Uterus (tissue), 4 donors: ENCODE measurements around the gene DOK3. TPM values are rescaled to one million over a fixed set of nuclear protein-coding genes. Genes with fewer than 3 reads are reported as not detected.

ENCODE experiments used
- DNase-seq, 2 donors: peaks; one replicate each; pipeline ENCODE4 v3.0.0-alpha.2; 2019 to 2020
- H3K27ac ChIP-seq, 2 donors: fragments of 200-600 bp; sonication (generic); 1 replicate in 1 of 2; 2 replicates in 1 of 2; pipeline ENCODE4 v1.5.1; 2016 to 2018
- H3K27me3 ChIP-seq, 2 donors: fragments of 200-600 bp; sonication (generic); one replicate each; pipeline ENCODE4 v1.5.1; 2018 to 2019; ENCODE audit warnings: control low read depth in 1 of 2
- H3K36me3 ChIP-seq, 2 donors: fragments of 200-600 bp; sonication (generic); one replicate each; pipeline ENCODE4 v1.5.1; 2019; ENCODE audit warnings: control low read depth in 1 of 2
- H3K4me1 ChIP-seq, 2 donors: fragments of 200-600 bp; sonication (generic); one replicate each; pipeline ENCODE4 v1.5.1; 2018 to 2019; ENCODE audit warnings: control low read depth in 1 of 2
- H3K4me3 ChIP-seq, 2 donors: fragments of 200-600 bp; sonication (generic); 1 replicate in 1 of 2; 2 replicates in 1 of 2; pipeline ENCODE4 v1.5.1; 2018 to 2019; ENCODE audit warnings: mild to moderate bottlenecking in 1 of 2
- H3K9me3 ChIP-seq, 2 donors: fragments of 200-600 bp; sonication (generic); one replicate each; pipeline ENCODE4 v1.5.1; 2019; ENCODE audit warnings: control low read depth in 1 of 2
- CTCF ChIP-seq, 4 experiments: fragments of 200-600 bp in 2 of 4; fragments of 450-650 bp in 2 of 4; sonication (generic) in 2 of 4; IDR thresholded peaks; one replicate each; pipeline ENCODE4 v1.5.1; 2016 to 2019; ENCODE audit warnings: antibody characterized with exemption in 4 of 4, mild to moderate bottlenecking in 2 of 4, moderate library complexity in 1 of 4
- POLR2A ChIP-seq, 2 donors: fragments of 450-650 bp; IDR thresholded peaks; one replicate each; pipeline ENCODE4 v1.6.1; 2016; ENCODE audit warnings: antibody characterized with exemption in 2 of 2, mild to moderate bottlenecking in 1 of 2, moderate library complexity in 1 of 2
- intact Hi-C: fragments of 100-400 bp; cut with DNase I; formaldehyde crosslinking; loops from one replicate; pipeline ENCODE4 v1.15.1; 2023; ENCODE audit warnings: low total_unique reads
- total RNA-seq, 4 donors: library from RNA; depleted of rRNA in 3 of 4; stranded (reverse); fragments of >200 nt in 3 of 4; gene quantifications; one replicate each; pipeline versions ENCODE4 v1.1.0 to v1.2.4, GENCODE V29; 2014 to 2023
- donor health status: DM: yes; HTN: yes; CAD: no.

DOK3 gene
- total RNA-seq, 4 donors from 2014 or later: 3.6 to 20.0 (median 7.1) TPM

DNA sequence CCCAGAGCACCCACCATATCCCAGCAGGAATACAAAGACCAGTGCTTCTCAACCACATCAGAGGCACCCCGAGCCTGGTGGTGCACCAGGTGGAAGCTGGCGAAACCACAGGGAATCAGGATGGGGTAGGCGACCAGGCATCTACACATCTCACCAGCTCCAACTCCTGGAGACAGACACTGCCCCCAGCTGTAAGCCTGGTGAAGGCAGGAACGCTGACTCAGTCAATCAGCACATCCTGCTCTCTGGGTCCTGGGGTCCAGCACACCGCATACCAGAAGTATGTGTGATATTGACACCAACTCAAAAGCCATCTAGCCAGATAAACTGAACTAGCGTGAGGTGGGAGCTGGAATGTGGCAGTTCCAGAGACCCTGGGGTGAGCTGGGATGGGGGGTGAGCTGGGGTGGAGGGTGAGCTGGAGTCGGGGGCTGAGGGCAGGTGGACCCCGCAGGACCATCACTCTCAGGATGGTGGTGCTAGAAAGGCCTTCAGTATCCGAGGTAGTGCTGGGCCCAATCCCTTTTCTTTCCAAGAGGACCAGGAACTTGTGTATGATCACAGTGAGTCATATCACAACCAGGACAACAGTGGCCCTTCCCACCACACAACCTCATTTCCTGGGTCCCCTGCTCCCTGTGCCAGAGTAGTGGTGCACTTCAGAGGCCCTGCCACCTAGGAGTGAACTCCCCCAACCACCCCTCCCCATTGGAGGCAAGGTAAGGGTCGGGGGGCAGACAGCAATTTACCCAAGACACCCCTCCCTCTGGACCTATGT lies 38.7 kb downstream of the DOK3 start:
- TF ChIP-seq POLR2A (IDR thresholded peaks at IDR 0.05): no peak
- TF ChIP-seq CTCF (IDR thresholded peaks at IDR 0.05): no peak
- peak in 1 of 2 donors; percentile 13 for DNase-seq
- Histone ChIP-seq H3K27me3 (no peaks in the 10 kb centered on the region), H3K27ac (peak overlapping the region in 1 of 2 donors; percentile 82), H3K9me3 (no peaks in the 10 kb centered on the region), H3K4me1 (peaks cover 0 to 17% of the 10 kb centered on the region in 2 donors), H3K4me3 (no peak overlapping the region), H3K36me3 (no peaks in the 10 kb centered on the region)
- intact Hi-C loops: no loop called here

DNA sequence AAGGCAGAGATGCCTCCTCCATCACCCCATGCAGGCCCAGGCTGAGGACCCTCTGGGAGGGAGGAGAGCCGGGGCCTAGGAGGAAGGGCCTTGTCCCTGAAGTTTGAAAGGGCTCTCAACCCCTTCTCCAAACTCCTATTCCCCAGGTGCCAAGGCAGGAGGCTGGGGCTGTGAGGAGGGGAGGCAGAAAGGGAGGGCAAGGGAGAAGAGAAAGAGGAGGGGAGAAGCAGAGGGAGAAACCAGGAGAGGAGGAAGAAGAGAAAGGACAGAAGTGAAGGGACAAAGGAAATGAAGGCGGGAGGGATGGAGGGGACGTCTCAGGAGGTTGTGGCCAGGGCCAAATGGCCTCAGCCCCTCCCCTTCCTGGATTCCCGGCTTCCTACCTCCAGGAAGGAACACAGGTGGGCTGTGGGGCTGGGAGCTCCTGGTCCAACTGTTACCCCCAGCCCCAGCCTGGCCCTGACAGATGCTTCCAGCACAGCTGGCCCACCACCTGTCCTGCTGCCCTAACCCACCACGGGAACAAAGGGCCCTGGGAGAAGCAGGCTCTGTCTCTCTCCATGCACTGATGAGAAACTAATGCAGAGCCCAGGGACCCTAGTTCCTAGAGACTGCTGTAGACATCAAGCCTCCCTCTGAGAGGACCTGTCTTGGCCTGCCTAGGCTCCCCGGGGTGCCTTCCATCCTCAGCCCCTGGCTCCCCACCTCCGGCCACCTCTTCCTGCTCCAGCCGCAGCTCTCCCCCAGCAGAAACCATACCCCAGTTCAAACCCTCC lies 39.7 kb downstream of the DOK3 start:
- H3K4me1 ChIP-seq: peaks cover 0 to 17% of the 10 kb centered on the region in 2 donors

GRCh38 chr5:177468685-177469628 lies 40.7 kb downstream of the DOK3 start:
- intact Hi-C loops: no loop called here
- no peak for TF ChIP-seq CTCF (IDR thresholded peaks at IDR 0.05)
- TF ChIP-seq POLR2A (IDR thresholded peaks at IDR 0.05): no peak
- H3K36me3 ChIP-seq: no peaks in the 10 kb centered on the region
- H3K9me3 ChIP-seq: no peaks in the 10 kb centered on the region
- H3K4me3 ChIP-seq: no peak overlapping the region
- peaks cover 0 to 17% of the 10 kb centered on the region in 2 donors for H3K4me1 ChIP-seq
- no peaks in the 10 kb centered on the region for H3K27me3 ChIP-seq
- peak overlapping the region; percentile 51 to 82 for H3K27ac ChIP-seq
- DNase-seq: no peak

More for the DNA sequence above, 39.7 kb downstream of the DOK3 start:
- no peaks in the 10 kb centered on the region for H3K9me3 ChIP-seq
- no peaks in the 10 kb centered on the region for H3K36me3 ChIP-seq
- H3K4me3 ChIP-seq: no peak overlapping the region
- no peak for DNase-seq
- H3K27ac ChIP-seq: peak overlapping the region; percentile 51 to 82
- intact Hi-C loops: no loop called here
- H3K27me3 ChIP-seq: no peaks in the 10 kb centered on the region
- no peak for TF ChIP-seq CTCF (IDR thresholded peaks at IDR 0.05)
- TF ChIP-seq POLR2A (IDR thresholded peaks at IDR 0.05): no peak

- Histone ChIP-seq H3K4me1 (peaks cover 0 to 17% of the 10 kb centered on the region in 2 donors), H3K4me3 (no peak overlapping the region), H3K27ac (no peak overlapping the region), H3K36me3 (no peaks in the 10 kb centered on the region), H3K9me3 (no peaks in the 10 kb centered on the region), H3K27me3 (no peaks in the 10 kb centered on the region)
- intact Hi-C loops: no loop called here
- no peak for TF ChIP-seq POLR2A (IDR thresholded peaks at IDR 0.05)
- no peak for TF ChIP-seq CTCF (IDR thresholded peaks at IDR 0.05)
- no peak for DNase-seq
Observed at GRCh38 chr5:177468329-177468684, 41.3 kb downstream of the DOK3 start.
